AG04449 (cell line): ENCODE results near the gene TULP3.

Experiments
- CTCF ChIA-PET: fragments of 350-600 bp; formaldehyde crosslinking; extraction: SDS; loops from one replicate; lab custom pipeline; 2021; ENCODE audit warnings: antibody characterized with exemption; lab: Yijun Ruan, JAX
- POLR2A ChIA-PET: fragments of 400-600, 350-600 bp; formaldehyde crosslinking; extraction: SDS; loops from one replicate; lab custom pipeline; 2020; ENCODE audit warnings: antibody characterized with exemption, inconsistent platforms; lab: Yijun Ruan, JAX
- DNase-seq: peaks from one replicate; pipeline ENCODE4 v3.0.0-alpha.2; 2010; ENCODE audit warnings: low read depth, low spot score
- H3K4me3 ChIP-seq: 2 replicates; pipeline ENCODE4 v1.5.1; 2011; ENCODE audit warnings: low read depth, mild to moderate bottlenecking, control low read depth, low read length
- CTCF ChIP-seq: IDR thresholded peaks from one replicate; pipeline ENCODE4 v1.5.1; 2011; ENCODE audit warnings: mild to moderate bottlenecking, moderate library complexity, low read length, control low read depth, inconsistent platforms; ENCODE audit not compliant: insufficient read depth; ENCODE audit errors: missing control alignments

TULP3 gene

GRCh38 chr12:2919249-2919648, 28.6 kb downstream of the TULP3 start:
- CTCF ChIA-PET = no interaction called here
- POLR2A ChIA-PET = no interaction called here
- H3K4me3 ChIP-seq = no peak overlapping the region
- TF ChIP-seq CTCF = no peak
- DNase-seq = no peak

DNA sequence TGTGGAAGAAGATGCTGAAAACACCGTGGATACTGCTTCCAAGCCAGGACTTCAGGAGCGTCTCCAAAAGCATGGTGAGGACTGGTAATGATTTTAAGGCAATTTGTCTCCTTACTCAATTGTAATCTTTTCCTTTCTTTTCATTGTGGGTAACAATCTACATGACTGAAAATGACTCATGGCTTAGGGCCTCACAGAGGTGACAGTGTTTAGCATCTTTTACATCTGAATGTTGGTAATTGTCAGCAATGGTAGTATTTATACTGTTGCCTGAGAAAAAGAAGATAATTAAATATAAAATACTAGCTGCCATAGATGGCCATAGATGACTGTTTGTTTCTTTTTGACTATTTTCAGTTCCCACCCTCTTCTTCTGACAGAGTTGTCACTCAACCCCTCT, 31.6 kb downstream of the TULP3 start:
- DNase-seq = no peak
- POLR2A ChIA-PET = no interaction called here
- H3K4me3 ChIP-seq = no peak overlapping the region
- CTCF ChIA-PET = interaction anchor here (0.7 to 2.1 kb wide), 6 partner anchors 11 to 68 kb away, joined by 3 to 5 read pairs (median 4); no protein-coding TSS in a partner anchor
- TF ChIP-seq CTCF = no peak

DNA sequence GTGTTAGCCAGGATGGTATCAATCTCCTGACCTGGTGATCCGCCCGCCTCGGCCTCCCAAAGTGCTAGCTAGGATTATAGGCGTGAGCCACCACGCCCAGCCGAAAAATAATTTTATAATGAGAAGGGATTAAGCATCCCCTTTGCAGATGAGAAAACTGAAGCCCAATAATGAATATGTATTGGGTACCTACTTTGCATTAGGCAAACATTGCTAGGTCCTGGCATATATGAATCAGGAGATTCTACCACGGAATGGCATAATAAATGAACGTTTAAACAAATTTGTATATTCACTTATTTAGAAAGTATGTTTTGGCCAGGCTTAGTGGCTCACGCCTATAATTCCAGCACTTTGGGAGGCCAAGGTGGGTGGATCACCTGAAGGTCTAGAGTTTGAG, 32.4 kb downstream of the TULP3 start:
- CTCF ChIA-PET = interaction anchor here (0.7 to 2.1 kb wide), 6 partner anchors 10 to 69 kb away, joined by 3 to 5 read pairs (median 3); no protein-coding TSS in a partner anchor
- POLR2A ChIA-PET = no interaction called here
- H3K4me3 ChIP-seq = no peak overlapping the region
- TF ChIP-seq CTCF = no peak
- no peak for DNase-seq

DNA sequence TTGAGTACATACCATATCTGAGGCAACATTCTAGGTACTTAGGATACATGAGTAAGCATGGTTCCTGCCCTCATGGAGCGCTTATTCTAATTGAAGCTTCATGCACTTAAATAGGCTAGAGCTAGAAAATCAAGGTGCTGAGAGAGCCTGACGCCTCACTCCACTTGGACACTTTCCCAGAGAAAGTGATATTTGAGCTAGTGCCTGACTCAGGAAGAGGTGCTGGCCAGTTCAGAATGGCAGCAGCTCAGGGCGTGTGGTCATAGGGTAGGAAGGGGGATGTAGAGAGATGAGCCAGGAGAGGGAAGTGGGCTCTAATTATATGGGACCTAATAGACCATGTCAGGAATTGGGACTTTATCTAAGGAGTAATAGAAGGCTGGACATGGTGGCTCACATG, 33.3 kb downstream of the TULP3 start:
- no peak for DNase-seq
- H3K4me3 ChIP-seq = no peak overlapping the region
- ChIA-PET CTCF (interaction anchor here (0.6 to 1.2 kb wide), 4 partner anchors 15 to 39 kb away, joined by 3 to 4 read pairs (median 3); no protein-coding TSS in a partner anchor), POLR2A (no interaction called here)
- no peak for TF ChIP-seq CTCF

- ChIA-PET POLR2A (interaction anchor here (0.9 kb wide), 1 partner anchor 13 kb away, joined by 3 read pairs; no protein-coding TSS in a partner anchor), CTCF (interaction anchor here (0.7 to 1.5 kb wide), 3 partner anchors 17 to 87 kb away, joined by 3 to 4 read pairs (median 3); no protein-coding TSS in a partner anchor)
- H3K4me3 ChIP-seq = no peak overlapping the region
- TF ChIP-seq CTCF = no peak
- no peak for DNase-seq
Observed at GRCh38 chr12:2925322-2925995, 34.8 kb downstream of the TULP3 start.

- ChIA-PET POLR2A (no interaction called here), CTCF (interaction anchor here (0.9 to 1.7 kb wide), 2 partner anchors 14 to 103 kb away, joined by 3 to 4 read pairs; no protein-coding TSS in a partner anchor)
- H3K4me3 ChIP-seq = no peak overlapping the region
- no peak for TF ChIP-seq CTCF
- DNase-seq = no peak
Observed at GRCh38 chr12:2930865-2931264, 40.2 kb downstream of the TULP3 start.
